ENCODE results near the gene HRNR.

The HRNR gene

DNA sequence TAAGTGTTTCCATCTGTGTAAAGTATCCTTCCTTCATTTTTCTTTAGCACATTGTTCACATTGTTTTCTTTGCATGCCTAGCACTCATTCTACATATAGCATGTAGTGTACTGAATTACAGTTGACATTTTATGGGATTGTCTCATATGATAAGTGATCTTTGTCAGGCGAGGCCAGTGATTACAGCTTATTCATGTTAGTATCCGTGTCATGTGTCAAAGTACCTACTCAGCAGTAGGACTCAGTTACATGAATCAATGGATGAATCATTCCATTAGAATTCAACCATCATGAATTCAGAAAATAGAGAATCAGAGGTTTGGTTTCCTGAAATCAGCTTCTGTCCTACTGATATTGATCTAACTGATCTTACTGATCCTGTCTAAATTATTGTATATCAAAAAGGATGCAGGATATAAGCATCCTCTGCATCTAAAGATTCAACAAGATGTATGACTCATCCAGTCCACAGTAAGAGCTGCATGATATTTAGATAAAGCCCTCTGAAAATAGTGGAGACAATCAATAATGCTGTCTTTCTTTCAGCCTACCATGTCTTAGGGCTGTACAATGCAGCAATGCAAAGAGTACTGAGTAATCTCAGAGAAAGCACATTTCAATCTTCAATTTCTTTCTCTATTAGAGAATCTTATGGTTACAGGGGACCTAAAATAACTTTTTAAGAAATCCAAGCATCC lies 20.7 kb upstream of the HRNR start:
- H3K36me3 ChIP-seq (ENCODE audit: low read depth), result no peaks in the 10 kb centered on the region
- H3K4me3 ChIP-seq (ENCODE audit: severe bottlenecking), result no peak overlapping the region
- DNase-seq (ENCODE audit: low spot score) (no peak), ATAC-seq (ENCODE audit: low read depth) (peak; percentile 80)
- H3K4me1 ChIP-seq (ENCODE audit: insufficient read depth, poor library complexity, severe bottlenecking), result peaks cover 8% of the 10 kb centered on the region
- H3K9me3 ChIP-seq (ENCODE audit: severe bottlenecking), result no peaks in the 10 kb centered on the region
- no peaks in the 10 kb centered on the region for H3K27me3 ChIP-seq (ENCODE audit: insufficient read depth, poor library complexity, severe bottlenecking)
- H3K27ac ChIP-seq (ENCODE audit: poor library complexity, severe bottlenecking), result no peak overlapping the region
- TF ChIP-seq, protein P1, sequence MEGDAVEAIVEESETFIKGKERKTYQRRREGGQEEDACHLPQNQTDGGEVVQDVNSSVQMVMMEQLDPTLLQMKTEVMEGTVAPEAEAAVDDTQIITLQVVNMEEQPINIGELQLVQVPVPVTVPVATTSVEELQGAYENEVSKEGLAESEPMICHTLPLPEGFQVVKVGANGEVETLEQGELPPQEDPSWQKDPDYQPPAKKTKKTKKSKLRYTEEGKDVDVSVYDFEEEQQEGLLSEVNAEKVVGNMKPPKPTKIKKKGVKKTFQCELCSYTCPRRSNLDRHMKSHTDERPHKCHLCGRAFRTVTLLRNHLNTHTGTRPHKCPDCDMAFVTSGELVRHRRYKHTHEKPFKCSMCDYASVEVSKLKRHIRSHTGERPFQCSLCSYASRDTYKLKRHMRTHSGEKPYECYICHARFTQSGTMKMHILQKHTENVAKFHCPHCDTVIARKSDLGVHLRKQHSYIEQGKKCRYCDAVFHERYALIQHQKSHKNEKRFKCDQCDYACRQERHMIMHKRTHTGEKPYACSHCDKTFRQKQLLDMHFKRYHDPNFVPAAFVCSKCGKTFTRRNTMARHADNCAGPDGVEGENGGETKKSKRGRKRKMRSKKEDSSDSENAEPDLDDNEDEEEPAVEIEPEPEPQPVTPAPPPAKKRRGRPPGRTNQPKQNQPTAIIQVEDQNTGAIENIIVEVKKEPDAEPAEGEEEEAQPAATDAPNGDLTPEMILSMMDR (IDR thresholded peaks at IDR 0.05; ENCODE audit: poor library complexity, severe bottlenecking), result no peak

DNA sequence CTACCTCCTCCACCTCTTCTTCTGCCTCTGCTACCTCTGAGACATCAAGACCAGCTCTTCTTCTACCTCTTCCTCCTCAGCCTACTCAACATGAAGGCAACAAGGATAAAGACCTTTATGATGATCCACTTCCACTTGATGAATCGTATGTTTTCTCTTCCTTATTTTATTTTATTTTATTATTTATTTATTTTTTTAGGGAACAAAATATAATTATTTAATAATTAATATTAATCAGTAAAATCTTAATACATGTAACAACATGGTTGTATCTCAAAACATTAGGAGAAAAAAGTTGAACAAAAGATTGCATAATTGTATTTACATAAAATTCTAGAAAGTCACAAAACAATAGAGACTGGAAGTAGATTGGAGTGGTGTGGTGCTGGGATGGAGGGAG lies 13.1 kb upstream of the HRNR start:
- ATAC-seq (ENCODE audit: low read depth) (no peak), DNase-seq (ENCODE audit: low spot score) (no peak)
- Histone ChIP-seq H3K4me1 (ENCODE audit: insufficient read depth, poor library complexity, severe bottlenecking) (no peaks in the 10 kb centered on the region), H3K4me3 (ENCODE audit: severe bottlenecking) (no peak overlapping the region), H3K27me3 (ENCODE audit: insufficient read depth, poor library complexity, severe bottlenecking) (no peaks in the 10 kb centered on the region), H3K27ac (ENCODE audit: poor library complexity, severe bottlenecking) (no peak overlapping the region), H3K36me3 (ENCODE audit: low read depth) (no peaks in the 10 kb centered on the region), H3K9me3 (ENCODE audit: severe bottlenecking) (no peaks in the 10 kb centered on the region)
- TF ChIP-seq, protein P1 (IDR thresholded peaks at IDR 0.05; ENCODE audit: poor library complexity, severe bottlenecking), result no peak

GRCh38 chr1:152228831-152229230 lies 4.8 kb upstream of the HRNR start:
- Histone ChIP-seq H3K4me1 (ENCODE audit: insufficient read depth, poor library complexity, severe bottlenecking) (peaks cover 10% of the 10 kb centered on the region), H3K27me3 (ENCODE audit: insufficient read depth, poor library complexity, severe bottlenecking) (no peaks in the 10 kb centered on the region), H3K9me3 (ENCODE audit: severe bottlenecking) (no peaks in the 10 kb centered on the region), H3K36me3 (ENCODE audit: low read depth) (no peaks in the 10 kb centered on the region), H3K4me3 (ENCODE audit: severe bottlenecking) (no peak overlapping the region), H3K27ac (ENCODE audit: poor library complexity, severe bottlenecking) (peak overlapping the region; percentile 23)
- TF ChIP-seq, protein P1 (IDR thresholded peaks at IDR 0.05; ENCODE audit: poor library complexity, severe bottlenecking), result no peak
- DNase-seq (ENCODE audit: low spot score), result no peak
- ATAC-seq (ENCODE audit: low read depth), result peak; percentile 97

GRCh38 chr1:152227310-152227928 lies 3.4 kb upstream of the HRNR start:
- TF ChIP-seq, protein P1 (IDR thresholded peaks at IDR 0.05; ENCODE audit: poor library complexity, severe bottlenecking), result peak; percentile 65
- H3K9me3 ChIP-seq (ENCODE audit: severe bottlenecking), result no peaks in the 10 kb centered on the region
- peaks cover 10% of the 10 kb centered on the region for H3K4me1 ChIP-seq (ENCODE audit: insufficient read depth, poor library complexity, severe bottlenecking)
- DNase-seq (ENCODE audit: low spot score), result no peak
- H3K4me3 ChIP-seq (ENCODE audit: severe bottlenecking), result no peak overlapping the region
- no peaks in the 10 kb centered on the region for H3K27me3 ChIP-seq (ENCODE audit: insufficient read depth, poor library complexity, severe bottlenecking)
- no peak overlapping the region for H3K27ac ChIP-seq (ENCODE audit: poor library complexity, severe bottlenecking)
- no peak for ATAC-seq (ENCODE audit: low read depth)
- H3K36me3 ChIP-seq (ENCODE audit: low read depth), result no peaks in the 10 kb centered on the region

- H3K36me3 ChIP-seq (ENCODE audit: low read depth), result no peaks in the 10 kb centered on the region
- H3K4me3 ChIP-seq (ENCODE audit: severe bottlenecking), result no peak overlapping the region
- TF ChIP-seq, protein P1 (IDR thresholded peaks at IDR 0.05; ENCODE audit: poor library complexity, severe bottlenecking), result no peak
- no peak overlapping the region for H3K27ac ChIP-seq (ENCODE audit: poor library complexity, severe bottlenecking)
- ATAC-seq (ENCODE audit: low read depth), result peak; percentile 66
- DNase-seq (ENCODE audit: low spot score), result no peak
- H3K27me3 ChIP-seq (ENCODE audit: insufficient read depth, poor library complexity, severe bottlenecking), result no peaks in the 10 kb centered on the region
- H3K9me3 ChIP-seq (ENCODE audit: severe bottlenecking), result no peaks in the 10 kb centered on the region
- peaks cover 10% of the 10 kb centered on the region for H3K4me1 ChIP-seq (ENCODE audit: insufficient read depth, poor library complexity, severe bottlenecking)
Observed at GRCh38 chr1:152225678-152226077, 1.7 kb upstream of the HRNR start.
